ENCODE results near the gene P2RX6. TPM values are rescaled to one million over a fixed set of nuclear protein-coding genes. Genes with fewer than 3 reads are reported as not detected.

Gene P2RX6
- total RNA-seq, 1 donor from 2014 or later = not detected

GRCh38 chr22:20993304-20994127 lies 21.4 kb upstream of the P2RX6 start:
- DNase-seq (ENCODE audit: low spot score) = no peak

DNA sequence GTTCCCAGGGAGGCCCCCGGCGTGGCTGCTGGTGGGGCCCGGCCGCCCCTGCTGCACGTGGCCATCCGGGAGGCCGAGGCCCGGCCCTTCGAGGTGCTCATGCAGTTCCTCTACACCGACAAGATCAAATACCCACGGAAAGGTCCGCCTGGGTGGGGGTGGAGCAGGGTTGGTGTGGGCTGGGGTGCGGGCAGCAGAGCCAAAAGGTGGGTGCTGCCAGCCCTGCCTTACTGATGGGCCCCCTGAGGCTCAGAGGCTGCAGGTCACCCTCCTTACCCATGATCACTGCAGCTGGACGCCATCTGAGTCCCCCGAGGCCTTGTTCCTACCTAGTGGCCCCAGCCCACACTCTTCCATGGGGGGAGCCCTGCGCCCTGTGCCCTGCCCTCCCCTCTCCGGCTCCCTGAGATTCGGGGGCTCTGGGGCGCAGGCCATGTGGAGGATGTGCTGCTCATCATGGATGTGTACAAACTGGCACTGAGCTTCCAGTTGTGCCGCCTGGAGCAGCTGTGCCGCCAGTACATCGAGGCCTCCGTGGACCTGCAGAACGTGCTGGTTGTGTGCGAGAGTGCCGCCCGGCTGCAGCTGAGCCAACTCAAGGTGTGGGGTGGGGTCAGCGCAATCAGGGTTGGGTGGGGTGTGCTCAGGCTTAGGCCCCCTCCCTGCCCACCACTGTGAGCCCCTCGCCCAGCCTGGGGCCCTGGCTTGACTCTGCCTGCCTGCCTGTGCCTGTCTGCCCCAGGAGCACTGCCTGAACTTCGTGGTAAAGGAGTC lies 20.6 kb upstream of the P2RX6 start:
- Mint-ChIP-seq H3K27ac (ENCODE audit: unreplicated experiment) (no peak overlapping the region), H3K4me1 (ENCODE audit: unreplicated experiment) (no peaks in the 10 kb centered on the region), H3K36me3 (ENCODE audit: low read depth, unreplicated experiment) (peaks cover 12% of the 10 kb centered on the region), H3K9me3 (ENCODE audit: unreplicated experiment) (no peaks in the 10 kb centered on the region), H3K27me3 (ENCODE audit: unreplicated experiment) (peaks cover 12% of the 10 kb centered on the region), H3K4me3 (ENCODE audit: unreplicated experiment) (no peak overlapping the region)
- DNase-seq (ENCODE audit: low spot score) = no peak
- no peak for TF ChIP-seq CTCF (IDR thresholded peaks at IDR 0.05; ENCODE audit: unreplicated experiment)

More at GRCh38 chr22:20993304-20994127, 21.4 kb upstream of the P2RX6 start:
- no peaks in the 10 kb centered on the region for H3K9me3 Mint-ChIP-seq (ENCODE audit: unreplicated experiment)
- H3K4me1 Mint-ChIP-seq (ENCODE audit: unreplicated experiment) = no peaks in the 10 kb centered on the region
- H3K4me3 Mint-ChIP-seq (ENCODE audit: unreplicated experiment) = no peak overlapping the region
- no peak for TF ChIP-seq CTCF (IDR thresholded peaks at IDR 0.05; ENCODE audit: unreplicated experiment)
- peaks cover 12% of the 10 kb centered on the region for H3K36me3 Mint-ChIP-seq (ENCODE audit: low read depth, unreplicated experiment)
- peaks cover 12% of the 10 kb centered on the region for H3K27me3 Mint-ChIP-seq (ENCODE audit: unreplicated experiment)
- no peak overlapping the region for H3K27ac Mint-ChIP-seq (ENCODE audit: unreplicated experiment)

DNA sequence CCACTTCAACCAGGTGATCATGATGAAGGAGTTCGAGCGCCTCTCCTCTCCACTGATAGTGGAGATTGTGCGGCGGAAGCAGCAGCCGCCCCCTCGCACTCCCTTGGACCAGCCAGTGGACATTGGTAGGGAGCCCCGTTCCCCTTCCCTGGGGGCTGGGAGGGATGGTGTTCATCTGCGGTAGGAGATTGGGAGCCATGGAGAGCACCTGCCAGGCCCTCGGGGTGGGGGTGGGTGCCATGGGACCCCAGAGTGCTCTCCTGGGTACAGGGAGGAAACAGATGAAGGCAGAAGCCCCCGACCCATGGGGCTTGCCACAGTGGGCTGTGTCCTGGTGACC lies 20.1 kb upstream of the P2RX6 start:
- no peak for DNase-seq (ENCODE audit: low spot score)
- H3K4me1 Mint-ChIP-seq (ENCODE audit: unreplicated experiment) = no peaks in the 10 kb centered on the region
- no peak for TF ChIP-seq CTCF (IDR thresholded peaks at IDR 0.05; ENCODE audit: unreplicated experiment)
- peaks cover 12% of the 10 kb centered on the region for H3K27me3 Mint-ChIP-seq (ENCODE audit: unreplicated experiment)
- peaks cover 12% of the 10 kb centered on the region for H3K36me3 Mint-ChIP-seq (ENCODE audit: low read depth, unreplicated experiment)
- H3K4me3 Mint-ChIP-seq (ENCODE audit: unreplicated experiment) = no peak overlapping the region
- no peak overlapping the region for H3K27ac Mint-ChIP-seq (ENCODE audit: unreplicated experiment)
- no peaks in the 10 kb centered on the region for H3K9me3 Mint-ChIP-seq (ENCODE audit: unreplicated experiment)

- Mint-ChIP-seq H3K27me3 (ENCODE audit: unreplicated experiment) (peaks cover 10% of the 10 kb centered on the region), H3K4me3 (ENCODE audit: unreplicated experiment) (no peak overlapping the region), H3K27ac (ENCODE audit: unreplicated experiment) (no peak overlapping the region), H3K4me1 (ENCODE audit: unreplicated experiment) (no peaks in the 10 kb centered on the region), H3K36me3 (ENCODE audit: low read depth, unreplicated experiment) (peaks cover 8% of the 10 kb centered on the region), H3K9me3 (ENCODE audit: unreplicated experiment) (no peaks in the 10 kb centered on the region)
- no peak for DNase-seq (ENCODE audit: low spot score)
- TF ChIP-seq CTCF (IDR thresholded peaks at IDR 0.05; ENCODE audit: unreplicated experiment) = no peak
These were observed 19.5 kb upstream of the P2RX6 start for GRCh38 chr22:20995329-20996030.

Data from endothelial cell (in vitro differentiated cells).